NCI-H2081 (cell line): ENCODE results near the gene PGM1.

Source experiments
- DNase-seq, 2 experiments: peaks; one replicate each; lab custom pipeline; 2025; lab: John Stamatoyannopoulos, UW

PGM1 gene

GRCh38 chr1:63601061-63601460 lies 7.8 kb downstream of the PGM1 start:
- DNase-seq = no peak

- no peak for DNase-seq
Measured at GRCh38 chr1:63601463-63601862, 8.3 kb downstream of the PGM1 start.

- DNase-seq = no peak
Measured at GRCh38 chr1:63601912-63602311, 8.7 kb downstream of the PGM1 start.

GRCh38 chr1:63602629-63603028 lies 9.4 kb downstream of the PGM1 start:
- no peak for DNase-seq

- DNase-seq = no peak
Measured at GRCh38 chr1:63603810-63604209, 10.6 kb downstream of the PGM1 start.

GRCh38 chr1:63607322-63607721 lies 14.1 kb downstream of the PGM1 start:
- no peak for DNase-seq

DNA sequence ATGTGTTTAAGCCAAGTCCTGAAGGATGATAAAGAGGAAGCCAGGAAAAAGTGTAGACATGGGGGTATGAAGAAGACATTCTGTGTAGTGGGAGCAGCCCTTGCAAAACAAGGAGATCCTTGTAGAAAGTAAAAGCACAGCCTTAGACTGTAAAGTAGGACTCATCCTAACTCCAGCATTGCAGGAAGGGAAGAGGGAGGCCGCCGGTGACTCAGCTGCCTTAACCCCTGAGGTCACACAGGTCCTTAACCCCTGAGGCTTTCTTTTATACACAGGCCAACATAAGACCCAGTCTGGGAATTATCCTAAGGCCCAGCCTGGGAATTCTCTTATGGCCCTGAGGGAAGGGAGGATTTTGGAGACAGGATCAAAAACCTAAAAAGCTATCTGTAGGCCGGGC lies 18.0 kb downstream of the PGM1 start:
- DNase-seq = no peak

DNA sequence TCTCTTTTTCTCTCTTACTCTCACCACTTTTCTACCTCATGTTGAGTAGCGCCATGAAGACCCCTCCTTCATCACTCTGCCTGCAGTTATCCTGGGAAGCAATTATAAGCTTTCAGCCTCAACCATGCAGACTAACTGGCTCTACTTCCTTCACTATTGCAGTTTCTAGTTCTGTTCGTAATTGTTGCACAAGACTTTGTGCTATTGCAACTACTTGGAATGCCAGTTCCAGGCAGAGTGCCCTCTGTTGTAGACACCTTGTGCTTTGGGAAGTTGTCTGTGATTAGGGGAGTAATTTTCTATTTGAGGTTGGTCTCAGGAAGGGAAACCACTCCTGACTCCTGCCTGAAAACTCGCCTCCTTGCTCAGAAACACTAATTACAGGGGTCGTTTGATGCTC lies 19.4 kb downstream of the PGM1 start:
- no peak for DNase-seq

- DNase-seq = no peak
Measured at GRCh38 chr1:63612971-63613370, 19.8 kb downstream of the PGM1 start.

- DNase-seq = peak; percentile 67 to 68
Measured at GRCh38 chr1:63615768-63616420, 22.7 kb downstream of the PGM1 start.

- no peak for DNase-seq
Measured at GRCh38 chr1:63617450-63617849, 24.2 kb downstream of the PGM1 start.

GRCh38 chr1:63618011-63618410 lies 24.8 kb downstream of the PGM1 start:
- no peak for DNase-seq

DNA sequence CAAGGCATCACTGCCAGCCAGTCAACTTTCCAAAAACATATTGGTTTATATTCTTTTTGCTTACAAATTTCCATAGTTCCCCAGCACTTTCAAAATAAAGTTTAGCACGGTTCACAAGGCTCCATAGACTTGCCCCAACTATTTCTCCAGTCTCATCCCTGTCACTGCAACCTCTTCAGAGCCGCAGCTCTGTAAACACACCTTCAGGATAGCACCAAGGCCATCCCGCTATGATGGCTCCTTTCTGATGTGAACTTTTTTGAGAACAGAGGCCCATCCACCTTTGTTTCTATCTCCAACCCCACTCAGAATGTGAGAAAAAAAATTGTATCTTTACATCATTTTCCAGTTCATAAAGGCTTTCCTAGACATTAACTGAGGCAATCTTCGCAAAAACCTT lies 26.3 kb downstream of the PGM1 start:
- DNase-seq = no peak

- no peak for DNase-seq
Measured at GRCh38 chr1:63620671-63621070, 27.5 kb downstream of the PGM1 start.

- no peak for DNase-seq
Measured at GRCh38 chr1:63621075-63621474, 27.9 kb downstream of the PGM1 start.

- DNase-seq = no peak
Measured at GRCh38 chr1:63621698-63622097, 28.5 kb downstream of the PGM1 start.

- DNase-seq = no peak
Measured at GRCh38 chr1:63622849-63623566, 29.8 kb downstream of the PGM1 start.

- DNase-seq = no peak
Measured at GRCh38 chr1:63623952-63624351, 30.7 kb downstream of the PGM1 start.

GRCh38 chr1:63624911-63625310 lies 31.7 kb downstream of the PGM1 start:
- DNase-seq = no peak

GRCh38 chr1:63626222-63626621 lies 33.0 kb downstream of the PGM1 start:
- DNase-seq = no peak

DNA sequence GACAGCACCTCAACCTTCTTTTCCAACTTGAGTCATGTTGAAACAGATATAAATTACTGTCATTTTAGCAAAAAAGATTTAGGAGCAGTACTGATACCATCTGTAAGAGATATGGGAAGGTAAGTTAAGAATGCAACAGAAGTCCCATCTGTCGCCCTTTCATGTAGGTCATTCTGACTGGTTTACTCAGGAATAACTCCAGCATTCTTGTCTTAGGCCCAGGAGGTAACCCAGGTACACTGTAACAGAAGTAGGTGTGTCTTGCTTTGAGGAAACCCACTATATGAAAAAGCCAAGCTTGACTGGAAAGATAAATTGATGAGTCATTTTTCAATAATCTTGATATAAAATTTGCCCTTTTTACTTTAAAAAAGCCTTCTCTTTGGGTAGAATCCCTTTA lies 35.4 kb downstream of the PGM1 start:
- no peak for DNase-seq

DNA sequence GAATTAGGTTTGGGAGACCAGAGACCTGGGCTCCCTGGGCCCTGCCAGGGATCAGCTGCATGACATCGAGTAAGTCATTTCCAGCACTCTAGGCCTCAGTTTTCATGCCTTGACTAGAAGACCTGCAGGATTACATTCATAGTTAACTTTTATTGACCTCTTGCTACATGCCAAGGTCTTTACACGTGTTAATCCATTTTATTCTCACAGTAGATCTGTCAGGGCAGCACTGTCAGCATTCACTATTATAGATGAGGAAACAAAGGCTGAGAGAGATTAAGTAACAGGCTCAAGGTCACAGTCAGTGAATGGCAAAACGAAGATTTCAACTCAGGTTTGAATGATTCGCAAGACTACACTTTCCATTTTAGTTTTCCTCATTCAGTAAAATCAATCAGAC lies 37.0 kb downstream of the PGM1 start:
- DNase-seq = no peak

- no peak for DNase-seq
Measured at GRCh38 chr1:63630666-63631065, 37.5 kb downstream of the PGM1 start.

GRCh38 chr1:63632110-63632509 lies 38.9 kb downstream of the PGM1 start:
- no peak for DNase-seq
